Caco-2 (cell line): Measurements from ENCODE around the gene VWA7. TPM values are rescaled to one million over a fixed set of nuclear protein-coding genes. Genes with fewer than 3 reads are reported as not detected.

Experiments used
- BruUV-seq: library from RNA; stranded (reverse); fragments of 400-500 nt; replicated peaks from 2 replicates; lab custom pipeline; 2021; lab: Mats Ljungman, UMichigan
- CTCF ChIA-PET: fragments of 300-600 bp; sonication (Branson Sonifier 250); formaldehyde crosslinking; loops from one replicate; lab custom pipeline; 2022; ENCODE audit warnings: antibody characterized with exemption; lab: Charles Lee
- POLR2A ChIA-PET: fragments of 300-600 bp; sonication (Branson Sonifier 250); formaldehyde crosslinking; loops from one replicate; lab custom pipeline; 2022; ENCODE audit warnings: antibody characterized with exemption; lab: Charles Lee
- DNase-seq, 2 experiments: peaks; one replicate each; pipeline versions ENCODE4 v3.0.0 to v3.0.0-alpha.2; 2020 to 2022
- H3K27me3 ChIP-seq: replicated peaks from 2 replicates; pipeline ENCODE4 v1.6.0; 2011; ENCODE audit warnings: low read length; ENCODE audit not compliant: control insufficient read depth, insufficient read depth
- H3K36me3 ChIP-seq: 2 replicates; pipeline ENCODE4 v1.5.1; 2011; ENCODE audit warnings: low read length; ENCODE audit not compliant: control insufficient read depth, insufficient read depth
- H3K4me1 ChIP-seq: fragments of 250-450 bp; sonication (Bioruptor Pico); 2 replicates; pipeline ENCODE4 v1.5.1; 2020; ENCODE audit warnings: mild to moderate bottlenecking
- H3K4me3 ChIP-seq: 2 replicates; pipeline ENCODE4 v1.5.1; 2011; ENCODE audit warnings: low read depth, mild to moderate bottlenecking, control low read depth, low read length
- H3K9me3 ChIP-seq: fragments of 250-450 bp; sonication (Bioruptor Pico); 2 replicates; pipeline ENCODE4 v1.5.1; 2020; ENCODE audit warnings: mild to moderate bottlenecking, moderate library complexity
- H3K27ac Mint-ChIP-seq: one replicate; pipeline ENCODE4 v1.8.0; 2022; ENCODE audit warnings: mixed read lengths; ENCODE audit not compliant: unreplicated experiment
- H3K27me3 Mint-ChIP-seq: one replicate; pipeline ENCODE4 v1.8.0; 2022; ENCODE audit warnings: mixed read lengths; ENCODE audit not compliant: insufficient read depth, unreplicated experiment
- H3K36me3 Mint-ChIP-seq: one replicate; pipeline ENCODE4 v1.8.0; 2022; ENCODE audit warnings: mild to moderate bottlenecking, mixed read lengths; ENCODE audit not compliant: insufficient read depth, unreplicated experiment
- H3K4me1 Mint-ChIP-seq: one replicate; pipeline ENCODE4 v1.8.0; 2022; ENCODE audit warnings: low read depth, mixed read lengths; ENCODE audit not compliant: unreplicated experiment
- H3K4me3 Mint-ChIP-seq: one replicate; pipeline ENCODE4 v1.8.0; 2022; ENCODE audit warnings: mild to moderate bottlenecking, moderate library complexity, mixed read lengths; ENCODE audit not compliant: unreplicated experiment
- H3K9me3 Mint-ChIP-seq: one replicate; pipeline ENCODE4 v1.8.0; 2022; ENCODE audit warnings: mixed read lengths; ENCODE audit not compliant: unreplicated experiment
- CTCF ChIP-seq, 2 experiments: fragments of 200-600 bp in 1 of 2; IDR thresholded peaks; 1 replicate in 1 of 2; 2 replicates in 1 of 2; pipeline versions ENCODE4 v1.5.1 to v1.8.0; 2011 to 2022; ENCODE audit warnings: antibody characterized with exemption in 1 of 2, control low read depth in 1 of 2, inconsistent platforms in 1 of 2, low read depth in 1 of 2, low read length in 1 of 2, mild to moderate bottlenecking in 1 of 2, moderate library complexity in 1 of 2; ENCODE audit not compliant: insufficient read depth in 1 of 2, severe bottlenecking in 1 of 2, unreplicated experiment in 1 of 2
- intact Hi-C: fragments of 100-400 bp; cut with micrococcal nuclease; formaldehyde crosslinking; loops from one replicate; pipeline ENCODE4 v1.10.0; 2022; ENCODE audit not compliant: unreplicated experiment
- total RNA-seq: library from RNA; stranded (reverse); gene quantifications from 2 replicates; pipeline ENCODE4 v1.2.3, GENCODE V29; 2022

The VWA7 gene
- total RNA-seq, 1 experiment from 2014 or later, result 0.61 TPM

GRCh38 chr6:31719001-31719400 is 58.1 kb downstream of the VWA7 start:
- Histone ChIP-seq H3K4me1 (peaks cover 52% of the 10 kb centered on the region), H3K9me3 (no peaks in the 10 kb centered on the region), H3K36me3 (no peaks in the 10 kb centered on the region), H3K4me3 (no peak overlapping the region), H3K27me3 (no peaks in the 10 kb centered on the region)
- Mint-ChIP-seq H3K4me3 (no peak overlapping the region), H3K27ac (peak overlapping the region; percentile 69), H3K4me1 (peaks cover 47% of the 10 kb centered on the region), H3K27me3 (no peaks in the 10 kb centered on the region), H3K36me3 (peaks cover 4% of the 10 kb centered on the region), H3K9me3 (no peaks in the 10 kb centered on the region)
- POLR2A ChIA-PET, result interaction anchor here (0.5 kb wide), 1 partner anchor 16 kb away, joined by 3 read pairs; the partner anchor contains the start of gene ABHD16A
- no peak for TF ChIP-seq CTCF (IDR thresholded peaks at IDR 0.05; ENCODE audit: insufficient read depth in 1 of 2, low read depth in 1 of 2, low read length in 1 of 2, severe bottlenecking in 1 of 2, unreplicated experiment in 1 of 2)
- DNase-seq, result no peak
- BruUV-seq, result no TSS peak
- CTCF ChIA-PET, result no interaction called here
- intact Hi-C loops, result no loop called here

- no peaks in the 10 kb centered on the region for H3K27me3 Mint-ChIP-seq
- H3K4me3 Mint-ChIP-seq, result peak overlapping the region; percentile 2
- H3K27me3 ChIP-seq, result no peaks in the 10 kb centered on the region
- H3K4me1 ChIP-seq, result peaks cover 60% of the 10 kb centered on the region
- H3K4me1 Mint-ChIP-seq, result peaks cover 55% of the 10 kb centered on the region
- H3K9me3 ChIP-seq, result no peaks in the 10 kb centered on the region
- no peak overlapping the region for H3K4me3 ChIP-seq
- POLR2A ChIA-PET, result no interaction called here
- no peaks in the 10 kb centered on the region for H3K9me3 Mint-ChIP-seq
- TF ChIP-seq CTCF (IDR thresholded peaks at IDR 0.05; ENCODE audit: insufficient read depth in 1 of 2, low read depth in 1 of 2, low read length in 1 of 2, severe bottlenecking in 1 of 2, unreplicated experiment in 1 of 2), result no peak
- BruUV-seq, result no TSS peak
- peak; percentile 69 to 72 for DNase-seq
- H3K36me3 Mint-ChIP-seq, result peaks cover 5% of the 10 kb centered on the region
- CTCF ChIA-PET, result no interaction called here
- intact Hi-C loops, result no loop called here
- H3K36me3 ChIP-seq, result no peaks in the 10 kb centered on the region
- peak overlapping the region; percentile 69 for H3K27ac Mint-ChIP-seq
Observed at GRCh38 chr6:31718265-31718664, 58.9 kb downstream of the VWA7 start.

GRCh38 chr6:31717499-31718222 is 59.5 kb downstream of the VWA7 start:
- no peak overlapping the region for H3K4me3 Mint-ChIP-seq
- CTCF ChIA-PET, result no interaction called here
- H3K9me3 Mint-ChIP-seq, result no peaks in the 10 kb centered on the region
- no peaks in the 10 kb centered on the region for H3K27me3 ChIP-seq
- H3K4me1 Mint-ChIP-seq, result peaks cover 61% of the 10 kb centered on the region
- DNase-seq, result peak in 1 of 2 experiments; percentile 36
- intact Hi-C loops, result no loop called here
- no peak for TF ChIP-seq CTCF (IDR thresholded peaks at IDR 0.05; ENCODE audit: insufficient read depth in 1 of 2, low read depth in 1 of 2, low read length in 1 of 2, severe bottlenecking in 1 of 2, unreplicated experiment in 1 of 2)
- H3K4me1 ChIP-seq, result peaks cover 64% of the 10 kb centered on the region
- no TSS peak for BruUV-seq
- H3K4me3 ChIP-seq, result no peak overlapping the region
- H3K9me3 ChIP-seq, result no peaks in the 10 kb centered on the region
- POLR2A ChIA-PET, result no interaction called here
- H3K36me3 Mint-ChIP-seq, result peaks cover 5% of the 10 kb centered on the region
- H3K27me3 Mint-ChIP-seq, result no peaks in the 10 kb centered on the region
- H3K27ac Mint-ChIP-seq, result peak overlapping the region; percentile 69
- H3K36me3 ChIP-seq, result no peaks in the 10 kb centered on the region

Other genes starting within 250 kb of the VWA7 start
- not detected in 2 replicates for gene MCCD1, start 248.4 kb downstream of the VWA7 start, total RNA-seq
- gene DDX39B, start 235.3 kb downstream of the VWA7 start, total RNA-seq, result 416 and 423 TPM in 2 replicates
- gene ATP6V1G2, start 230.7 kb downstream of the VWA7 start, total RNA-seq, result 0.26 and 0.43 TPM in 2 replicates
- gene NFKBIL1, start 229.7 kb downstream of the VWA7 start, total RNA-seq, result 14.7 and 17.4 TPM in 2 replicates
- not detected in 2 replicates for gene LTA, start 205.0 kb downstream of the VWA7 start, total RNA-seq
- not detected in 2 replicates for gene TNF, start 201.8 kb downstream of the VWA7 start, total RNA-seq
- not detected in 2 replicates for gene LTB, start 194.9 kb downstream of the VWA7 start, total RNA-seq
- gene LST1, start 191.1 kb downstream of the VWA7 start, total RNA-seq, result not detected in 2 replicates
- not detected in 2 replicates for gene NCR3, start 184.3 kb downstream of the VWA7 start, total RNA-seq
- gene AIF1, start 162.1 kb downstream of the VWA7 start, total RNA-seq, result 2.2 and 2.7 TPM in 2 replicates
- gene PRRC2A, start 156.6 kb downstream of the VWA7 start, total RNA-seq, result 213 and 222 TPM in 2 replicates
- gene BAG6, start 124.7 kb downstream of the VWA7 start, total RNA-seq, result 354 and 376 TPM in 2 replicates
- 14.8 and 15.8 TPM in 2 replicates for gene APOM, start 121.4 kb downstream of the VWA7 start, total RNA-seq
- gene C6orf47, start 116.5 kb downstream of the VWA7 start, total RNA-seq, result 19.4 and 19.7 TPM in 2 replicates
- gene GPANK1, start 112.3 kb downstream of the VWA7 start, total RNA-seq, result 20.3 TPM in 2 replicates
- gene CSNK2B, start 111.2 kb downstream of the VWA7 start, total RNA-seq, result 219 and 221 TPM in 2 replicates
- gene LY6G5B, start 107.4 kb downstream of the VWA7 start, total RNA-seq, result 13.9 and 17.5 TPM in 2 replicates
- 2.0 and 2.9 TPM in 2 replicates for gene LY6G5C, start 96.3 kb downstream of the VWA7 start, total RNA-seq
- 62.7 and 63.2 TPM in 2 replicates for gene ABHD16A, start 74.0 kb downstream of the VWA7 start, total RNA-seq
- not detected in 2 replicates for gene LY6G6F, start 70.5 kb downstream of the VWA7 start, total RNA-seq
- gene LY6G6D, start 62.0 kb downstream of the VWA7 start, total RNA-seq, result not detected in 2 replicates
- 0.88 and 1.3 TPM in 2 replicates for gene LY6G6C, start 55.6 kb downstream of the VWA7 start, total RNA-seq
- not detected in 2 replicates for gene MPIG6B, start 54.0 kb downstream of the VWA7 start, total RNA-seq
- 82.4 and 91.6 TPM in 2 replicates for gene DDAH2, start 48.0 kb downstream of the VWA7 start, total RNA-seq
- 374 and 420 TPM in 2 replicates for gene CLIC1, start 40.8 kb downstream of the VWA7 start, total RNA-seq
- 49.6 and 51.0 TPM in 2 replicates for gene MSH5, start 37.3 kb downstream of the VWA7 start, total RNA-seq
- 6.4 and 13.0 TPM in 2 replicates for gene SAPCD1, start 14.7 kb downstream of the VWA7 start, total RNA-seq
- gene VARS1, start 18.4 kb upstream of the VWA7 start, total RNA-seq, result 132 and 135 TPM in 2 replicates
- 56.3 and 61.2 TPM in 2 replicates for gene LSM2, start 29.6 kb upstream of the VWA7 start, total RNA-seq
- gene HSPA1L, start 38.0 kb upstream of the VWA7 start, total RNA-seq, result 0.86 and 1.6 TPM in 2 replicates
- 77.3 and 96.9 TPM in 2 replicates for gene HSPA1A, start 38.2 kb upstream of the VWA7 start, total RNA-seq
- gene HSPA1B, start 50.4 kb upstream of the VWA7 start, total RNA-seq, result 99.0 and 112 TPM in 2 replicates
- 173 and 176 TPM in 2 replicates for gene NEU1, start 85.5 kb upstream of the VWA7 start, total RNA-seq
- gene SLC44A4, start 101.7 kb upstream of the VWA7 start, total RNA-seq, result 0.57 TPM in 1 of 2 replicates, not detected in the other
- 64.3 and 65.7 TPM in 2 replicates for gene EHMT2, start 120.4 kb upstream of the VWA7 start, total RNA-seq
- gene ZBTB12, start 124.8 kb upstream of the VWA7 start, total RNA-seq, result 9.6 and 11.7 TPM in 2 replicates
- gene C2, start 150.4 kb upstream of the VWA7 start, total RNA-seq, result 4.8 and 4.9 TPM in 2 replicates
- gene CFB, start 168.8 kb upstream of the VWA7 start, total RNA-seq, result 31.0 and 32.1 TPM in 2 replicates
- gene NELFE, start 181.6 kb upstream of the VWA7 start, total RNA-seq, result 75.3 and 82.0 TPM in 2 replicates
- 70.0 and 77.9 TPM in 2 replicates for gene SKIC2, start 181.8 kb upstream of the VWA7 start, total RNA-seq
- 22.4 and 23.7 TPM in 2 replicates for gene DXO, start 194.8 kb upstream of the VWA7 start, total RNA-seq
- gene C4A, start 204.7 kb upstream of the VWA7 start, total RNA-seq, result 1.0 and 1.5 TPM in 2 replicates
- gene C4B, start 237.5 kb upstream of the VWA7 start, total RNA-seq, result 1.1 and 1.4 TPM in 2 replicates